Esophagus squamous epithelium (tissue), 4 donors: ENCODE measurements around the gene FNIP1.

ENCODE experiments used
- POLR2A ChIP-seq, 4 donors: fragments of 450-650 bp; IDR thresholded peaks; one replicate each; pipeline ENCODE4 v1.6.1; 2017; ENCODE audit warnings: antibody characterized with exemption in 4 of 4, mild to moderate bottlenecking in 4 of 4, moderate library complexity in 3 of 4
- TF ChIP-seq, protein P1 (sequence below), 6 experiments: fragments of 450-650 bp in 4 of 6; fragments of 200-600 bp in 2 of 6; sonication (generic) in 2 of 6; IDR thresholded peaks; one replicate each; pipeline ENCODE4 v1.5.1; 2016 to 2019; ENCODE audit warnings: antibody characterized with exemption in 6 of 6, mild to moderate bottlenecking in 4 of 6, moderate library complexity in 4 of 6

DNA sequence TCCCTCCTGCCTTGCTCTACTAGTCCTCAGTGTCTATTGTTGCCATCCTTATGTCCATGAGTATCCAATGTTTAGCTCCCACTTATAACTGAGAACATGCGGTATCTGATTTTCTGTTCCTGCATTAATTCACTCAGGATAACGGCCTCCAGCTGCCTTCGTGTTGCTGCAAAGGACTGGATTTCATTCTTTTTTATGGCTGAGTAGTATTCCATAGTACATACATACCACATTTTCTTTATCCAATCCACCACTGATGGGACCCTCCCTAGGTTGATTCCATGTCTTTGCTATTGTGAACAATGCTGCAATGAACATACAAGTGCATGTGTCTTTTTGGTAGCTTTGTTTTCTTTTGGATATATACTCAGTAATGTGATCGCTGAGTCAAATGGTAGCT is 50.4 kb downstream of the FNIP1 start:
- TF ChIP-seq, protein P1, sequence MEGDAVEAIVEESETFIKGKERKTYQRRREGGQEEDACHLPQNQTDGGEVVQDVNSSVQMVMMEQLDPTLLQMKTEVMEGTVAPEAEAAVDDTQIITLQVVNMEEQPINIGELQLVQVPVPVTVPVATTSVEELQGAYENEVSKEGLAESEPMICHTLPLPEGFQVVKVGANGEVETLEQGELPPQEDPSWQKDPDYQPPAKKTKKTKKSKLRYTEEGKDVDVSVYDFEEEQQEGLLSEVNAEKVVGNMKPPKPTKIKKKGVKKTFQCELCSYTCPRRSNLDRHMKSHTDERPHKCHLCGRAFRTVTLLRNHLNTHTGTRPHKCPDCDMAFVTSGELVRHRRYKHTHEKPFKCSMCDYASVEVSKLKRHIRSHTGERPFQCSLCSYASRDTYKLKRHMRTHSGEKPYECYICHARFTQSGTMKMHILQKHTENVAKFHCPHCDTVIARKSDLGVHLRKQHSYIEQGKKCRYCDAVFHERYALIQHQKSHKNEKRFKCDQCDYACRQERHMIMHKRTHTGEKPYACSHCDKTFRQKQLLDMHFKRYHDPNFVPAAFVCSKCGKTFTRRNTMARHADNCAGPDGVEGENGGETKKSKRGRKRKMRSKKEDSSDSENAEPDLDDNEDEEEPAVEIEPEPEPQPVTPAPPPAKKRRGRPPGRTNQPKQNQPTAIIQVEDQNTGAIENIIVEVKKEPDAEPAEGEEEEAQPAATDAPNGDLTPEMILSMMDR (IDR thresholded peaks at IDR 0.05) = no peak
- no peak for TF ChIP-seq POLR2A (IDR thresholded peaks at IDR 0.05)
